ENCODE data around the gene WASF1. TPM values are rescaled to one million over a fixed set of nuclear protein-coding genes. Genes with fewer than 3 reads are reported as not detected.

Gene WASF1
- total RNA-seq, 1 experiment from 2014 or later: 28.6 TPM

DNA sequence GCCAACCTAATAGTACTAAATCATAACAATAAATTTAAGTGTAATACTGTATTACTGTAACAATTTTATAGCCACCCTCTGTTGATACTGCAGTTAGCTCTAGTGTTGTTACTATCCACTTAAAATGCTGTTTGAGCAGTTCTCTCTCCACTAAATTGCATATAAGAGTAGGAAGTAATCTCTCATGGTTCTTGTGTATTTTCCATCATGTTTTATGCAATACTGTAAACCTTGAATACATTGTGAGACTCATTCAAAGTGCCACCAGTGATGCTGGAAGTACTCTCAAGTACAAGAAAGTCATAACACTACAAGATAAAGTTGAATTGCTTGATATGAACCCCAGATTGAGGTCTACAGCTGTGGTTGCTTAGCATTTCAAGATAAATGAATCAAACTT lies 65.5 kb downstream of the WASF1 start:
- no peak for DNase-seq
- no peaks in the 10 kb centered on the region for H3K4me1 ChIP-seq (ENCODE audit: insufficient read depth, low read length)
- H2BK15ac ChIP-seq (ENCODE audit: low read depth, low read length): no peak overlapping the region
- no peak overlapping the region for H3K18ac ChIP-seq (ENCODE audit: insufficient read length, low read depth, low read length)
- H3K36me3 Mint-ChIP-seq (ENCODE audit: insufficient read depth in 1 of 3, low read depth in 3 of 3): peaks cover 0 to 9% (median 5%) of the 10 kb centered on the region in 3 experiments; a peak in 4 of 7 replicates
- no peak overlapping the region for H3K56ac ChIP-seq (ENCODE audit: insufficient read length, low read depth, low read length)
- H3K14ac ChIP-seq (ENCODE audit: insufficient read depth, low read length): no peak overlapping the region
- H3K27ac ChIP-seq (ENCODE audit: insufficient read length, low read depth, low read length): no peak overlapping the region
- H3K27ac Mint-ChIP-seq: no peak overlapping the region
- no peaks in the 10 kb centered on the region for H3K9me3 ChIP-seq (ENCODE audit: control insufficient read depth, low read depth, low read length)
- no peak overlapping the region for H3K9ac ChIP-seq (ENCODE audit: extremely low read depth, insufficient read length, low read length)
- no peak overlapping the region for H4K5ac ChIP-seq (ENCODE audit: insufficient read length, low read depth, low read length)
- H4K20me1 ChIP-seq (ENCODE audit: control insufficient read depth, insufficient read depth, insufficient read length): no peaks in the 10 kb centered on the region
- H3K4me1 Mint-ChIP-seq: peaks cover 9 to 17% of the 10 kb centered on the region in 2 experiments
- H3K27me3 Mint-ChIP-seq (ENCODE audit: low read depth): no peaks in the 10 kb centered on the region
- no peak overlapping the region for H4K8ac ChIP-seq (replicated peaks; ENCODE audit: insufficient read length, low read depth, low read length)
- H4K91ac ChIP-seq (ENCODE audit: insufficient read length, low read depth, low read length): no peak overlapping the region
- H3K23me2 ChIP-seq (ENCODE audit: insufficient read length, low read depth, low read length, poor library complexity, severe bottlenecking): no peaks in the 10 kb centered on the region
- H3K9me3 Mint-ChIP-seq: no peaks in the 10 kb centered on the region
- H2BK12ac ChIP-seq (ENCODE audit: insufficient read length, low read depth, low read length): no peak overlapping the region
- no peak overlapping the region for H2AFZ ChIP-seq (ENCODE audit: low read length)
- no peak overlapping the region for H3K23ac ChIP-seq (ENCODE audit: insufficient read length, low read depth, low read length)
- H3K4me2 ChIP-seq (ENCODE audit: insufficient read depth, insufficient read length, low read length): no peak overlapping the region
- H2BK120ac ChIP-seq (ENCODE audit: low read depth, low read length, poor library complexity, severe bottlenecking): no peak overlapping the region
- TF ChIP-seq, protein P1, sequence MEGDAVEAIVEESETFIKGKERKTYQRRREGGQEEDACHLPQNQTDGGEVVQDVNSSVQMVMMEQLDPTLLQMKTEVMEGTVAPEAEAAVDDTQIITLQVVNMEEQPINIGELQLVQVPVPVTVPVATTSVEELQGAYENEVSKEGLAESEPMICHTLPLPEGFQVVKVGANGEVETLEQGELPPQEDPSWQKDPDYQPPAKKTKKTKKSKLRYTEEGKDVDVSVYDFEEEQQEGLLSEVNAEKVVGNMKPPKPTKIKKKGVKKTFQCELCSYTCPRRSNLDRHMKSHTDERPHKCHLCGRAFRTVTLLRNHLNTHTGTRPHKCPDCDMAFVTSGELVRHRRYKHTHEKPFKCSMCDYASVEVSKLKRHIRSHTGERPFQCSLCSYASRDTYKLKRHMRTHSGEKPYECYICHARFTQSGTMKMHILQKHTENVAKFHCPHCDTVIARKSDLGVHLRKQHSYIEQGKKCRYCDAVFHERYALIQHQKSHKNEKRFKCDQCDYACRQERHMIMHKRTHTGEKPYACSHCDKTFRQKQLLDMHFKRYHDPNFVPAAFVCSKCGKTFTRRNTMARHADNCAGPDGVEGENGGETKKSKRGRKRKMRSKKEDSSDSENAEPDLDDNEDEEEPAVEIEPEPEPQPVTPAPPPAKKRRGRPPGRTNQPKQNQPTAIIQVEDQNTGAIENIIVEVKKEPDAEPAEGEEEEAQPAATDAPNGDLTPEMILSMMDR (conservative IDR thresholded peaks at IDR 0.05): no peak
- no peaks in the 10 kb centered on the region for H3K27me3 ChIP-seq (ENCODE audit: insufficient read depth, low read length)
- no peaks in the 10 kb centered on the region for H3K79me1 ChIP-seq (ENCODE audit: insufficient read depth, low read depth, low read length, poor library complexity, severe bottlenecking)
- H3T11ph ChIP-seq (ENCODE audit: low read length): no peak overlapping the region
- no peak overlapping the region for H2BK5ac ChIP-seq (ENCODE audit: insufficient read length, low read length)
- no peak overlapping the region for H2BK20ac ChIP-seq (ENCODE audit: low read depth, low read length, poor library complexity, severe bottlenecking)
- H3K4ac ChIP-seq (ENCODE audit: low read depth, low read length): no peak overlapping the region
- no peaks in the 10 kb centered on the region for H3K79me2 ChIP-seq (ENCODE audit: insufficient read depth, low read length)
- no peak overlapping the region for H3K4me3 Mint-ChIP-seq
- H2AK5ac ChIP-seq (ENCODE audit: insufficient read length, low read length): no peak overlapping the region

Measured in H9 (cell line).